Tibial artery (tissue), 4 donors: ENCODE data around the gene CARD6.

ENCODE experiments used
- DNase-seq, 2 donors: peaks; one replicate each; pipeline ENCODE4 v3.0.0-alpha.2; 2019
- H3K27ac ChIP-seq, 2 donors: fragments of 200-600 bp; sonication (generic) in 1 of 2; 1 replicate in 1 of 2; 2 replicates in 1 of 2; pipeline ENCODE4 v1.5.1; 2018 to 2019; ENCODE audit warnings: mild to moderate bottlenecking in 1 of 2
- H3K27me3 ChIP-seq, 2 donors: fragments of 200-600 bp; sonication (generic) in 1 of 2; one replicate each; pipeline versions ENCODE4 v1.5.1 to v1.6.0; 2016 to 2019
- H3K36me3 ChIP-seq, 3 donors: fragments of 200-600 bp; sonication (generic) in 2 of 3; one replicate each; pipeline ENCODE4 v1.5.1; 2016 to 2019; ENCODE audit warnings: mild to moderate bottlenecking in 2 of 3
- H3K4me1 ChIP-seq, 4 donors: fragments of 200-600 bp; sonication (generic) in 2 of 4; 1 replicate in 3 of 4; 2 replicates in 1 of 4; pipeline ENCODE4 v1.5.1; 2016 to 2019
- H3K4me3 ChIP-seq, 2 donors: fragments of 200-600 bp; sonication (generic) in 1 of 2; 1 replicate in 1 of 2; 2 replicates in 1 of 2; pipeline ENCODE4 v1.5.1; 2018 to 2019; ENCODE audit warnings: mild to moderate bottlenecking in 2 of 2
- H3K9me3 ChIP-seq, 3 donors: fragments of 200-600 bp; sonication (generic) in 1 of 3; one replicate each; pipeline ENCODE4 v1.5.1; 2016 to 2019
- intact Hi-C: fragments of 100-400 bp; cut with DNase I; formaldehyde crosslinking; loops from one replicate; pipeline ENCODE4 v1.15.0; 2023; ENCODE audit warnings: low total_unique reads
- TF ChIP-seq, protein P1 (sequence below), 2 experiments: fragments of 200-600 bp in 1 of 2; fragments of 450-650 bp in 1 of 2; IDR thresholded peaks; one replicate each; pipeline ENCODE4 v1.5.1; 2017 to 2019; ENCODE audit warnings: antibody characterized with exemption in 2 of 2, mild to moderate bottlenecking in 1 of 2, moderate library complexity in 1 of 2

CARD6 gene

DNA sequence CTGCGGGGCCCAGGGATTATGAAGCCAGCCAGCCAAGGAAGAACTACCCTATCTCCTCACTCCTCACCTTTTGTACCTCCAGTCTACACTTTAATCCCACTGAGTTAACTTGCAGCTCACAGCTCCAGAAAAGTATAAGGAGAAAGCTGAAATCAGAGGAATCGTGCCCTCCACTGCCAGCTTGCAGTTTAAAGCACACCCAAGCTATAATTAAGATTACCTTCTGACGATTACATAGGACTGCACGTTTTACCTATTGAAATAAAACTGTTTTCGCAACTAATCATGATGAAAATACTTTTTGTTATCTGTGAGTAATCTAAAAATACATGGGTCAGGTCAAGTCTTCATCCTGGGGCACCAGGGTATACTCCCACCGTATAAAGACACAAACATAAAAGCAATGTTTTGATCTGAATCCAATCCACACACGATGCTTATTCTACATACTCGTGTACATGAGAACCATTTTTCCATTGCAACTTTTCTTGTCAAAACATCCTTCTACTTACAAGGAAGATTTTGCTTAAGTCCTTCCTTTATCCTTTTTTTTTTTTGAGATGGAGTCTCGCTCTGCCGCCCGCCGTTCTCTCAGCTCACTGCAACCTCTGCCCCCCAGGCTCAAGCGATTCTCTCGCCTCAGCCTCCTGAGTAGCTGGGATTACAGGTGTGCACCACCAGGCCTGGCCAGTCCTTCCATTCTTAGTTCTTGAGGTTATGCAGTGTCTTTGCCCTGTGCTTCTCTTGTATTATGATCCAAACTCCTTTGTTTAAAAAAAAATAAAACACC is 13.8 kb upstream of the CARD6 start:
- no peak for DNase-seq
- no peaks in the 10 kb centered on the region for H3K27me3 ChIP-seq
- TF ChIP-seq, protein P1, sequence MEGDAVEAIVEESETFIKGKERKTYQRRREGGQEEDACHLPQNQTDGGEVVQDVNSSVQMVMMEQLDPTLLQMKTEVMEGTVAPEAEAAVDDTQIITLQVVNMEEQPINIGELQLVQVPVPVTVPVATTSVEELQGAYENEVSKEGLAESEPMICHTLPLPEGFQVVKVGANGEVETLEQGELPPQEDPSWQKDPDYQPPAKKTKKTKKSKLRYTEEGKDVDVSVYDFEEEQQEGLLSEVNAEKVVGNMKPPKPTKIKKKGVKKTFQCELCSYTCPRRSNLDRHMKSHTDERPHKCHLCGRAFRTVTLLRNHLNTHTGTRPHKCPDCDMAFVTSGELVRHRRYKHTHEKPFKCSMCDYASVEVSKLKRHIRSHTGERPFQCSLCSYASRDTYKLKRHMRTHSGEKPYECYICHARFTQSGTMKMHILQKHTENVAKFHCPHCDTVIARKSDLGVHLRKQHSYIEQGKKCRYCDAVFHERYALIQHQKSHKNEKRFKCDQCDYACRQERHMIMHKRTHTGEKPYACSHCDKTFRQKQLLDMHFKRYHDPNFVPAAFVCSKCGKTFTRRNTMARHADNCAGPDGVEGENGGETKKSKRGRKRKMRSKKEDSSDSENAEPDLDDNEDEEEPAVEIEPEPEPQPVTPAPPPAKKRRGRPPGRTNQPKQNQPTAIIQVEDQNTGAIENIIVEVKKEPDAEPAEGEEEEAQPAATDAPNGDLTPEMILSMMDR (IDR thresholded peaks at IDR 0.05), result no peak
- H3K27ac ChIP-seq, result no peak overlapping the region
- no peaks in the 10 kb centered on the region for H3K9me3 ChIP-seq
- intact Hi-C loops, result no loop called here
- H3K36me3 ChIP-seq, result peaks cover 59 to 67% (median 62%) of the 10 kb centered on the region in 3 donors
- no peaks in the 10 kb centered on the region for H3K4me1 ChIP-seq
- H3K4me3 ChIP-seq, result no peak overlapping the region

DNA sequence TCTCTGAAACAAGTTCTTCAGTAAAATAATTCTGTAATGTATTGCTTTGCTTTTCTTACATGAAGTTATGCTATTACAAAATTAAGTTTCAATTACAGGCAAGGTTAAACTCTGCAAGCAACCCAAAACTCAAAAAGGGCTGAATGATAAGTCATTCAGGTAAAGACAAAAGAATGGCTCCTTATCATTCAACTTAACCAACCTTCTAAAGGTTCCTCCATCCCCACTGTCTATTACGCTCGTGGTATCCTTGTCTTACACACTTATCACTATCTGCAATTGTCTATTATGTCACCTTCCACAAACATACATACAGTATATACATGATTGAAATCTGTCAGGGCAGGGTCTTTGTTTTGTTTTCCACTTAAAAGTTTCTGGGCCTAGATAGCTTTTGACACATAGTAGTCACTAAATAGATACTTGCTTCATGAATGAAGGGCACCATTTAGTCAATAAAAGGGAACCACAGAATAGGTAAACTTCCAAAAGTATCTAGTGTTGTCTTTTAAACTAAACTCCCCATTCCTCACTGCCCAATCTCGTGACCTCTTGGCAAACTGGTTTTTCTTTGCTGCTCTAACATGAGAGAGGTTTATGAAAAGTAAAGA is 13.0 kb upstream of the CARD6 start:
- Histone ChIP-seq H3K36me3 (peaks cover 64 to 74% (median 69%) of the 10 kb centered on the region in 3 donors), H3K27me3 (no peaks in the 10 kb centered on the region), H3K4me1 (peaks cover 0 to 4% (median 2%) of the 10 kb centered on the region in 4 donors), H3K4me3 (no peak overlapping the region), H3K9me3 (no peaks in the 10 kb centered on the region), H3K27ac (no peak overlapping the region)
- TF ChIP-seq, protein P1 (IDR thresholded peaks at IDR 0.05), result no peak
- no peak for DNase-seq
- intact Hi-C loops, result no loop called here

DNA sequence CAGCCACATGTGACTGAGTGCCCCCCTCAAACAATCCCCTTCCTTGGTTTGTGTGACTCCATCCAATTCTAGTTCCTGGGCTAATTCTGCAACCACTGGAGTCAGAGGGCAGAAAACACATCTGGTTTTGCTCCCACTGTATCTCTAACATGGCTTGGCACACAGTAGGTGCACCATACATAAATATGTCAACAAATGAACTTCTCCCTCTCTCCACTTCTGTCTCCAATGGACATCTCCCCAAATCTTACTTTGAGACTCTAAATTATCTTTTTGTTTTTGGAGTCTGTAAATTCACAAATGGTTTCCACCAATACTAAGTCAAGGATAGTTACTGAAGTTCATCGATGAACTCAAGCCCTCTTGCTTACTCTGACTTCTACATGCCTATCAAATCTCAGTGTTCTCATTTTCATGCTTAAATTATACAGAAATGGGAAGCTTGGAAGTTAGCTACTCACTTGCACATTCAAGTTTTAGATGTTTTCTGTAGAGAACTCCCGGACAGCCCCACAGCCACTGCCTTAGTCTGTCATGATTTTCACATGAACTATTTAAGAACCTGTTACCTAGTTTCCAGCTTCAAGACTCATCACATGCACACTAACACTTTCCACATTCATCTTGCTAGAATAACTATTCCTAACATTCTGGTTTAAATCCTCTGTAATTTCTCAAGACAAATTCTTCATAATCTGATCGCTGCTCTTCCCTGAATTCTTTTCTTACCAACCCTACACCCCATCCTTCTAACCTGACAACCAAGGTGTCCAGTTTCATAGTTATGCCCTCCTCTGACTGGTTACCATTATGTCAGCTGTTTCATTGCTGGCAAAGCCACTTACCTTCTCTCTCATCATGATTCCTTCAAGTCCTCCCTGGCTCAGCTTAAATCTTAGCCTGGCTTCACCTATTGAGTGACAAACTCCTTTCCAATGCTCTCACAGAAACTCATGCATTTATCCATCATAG is 12.2 kb upstream of the CARD6 start:
- Histone ChIP-seq H3K36me3 (peaks cover 70 to 82% (median 77%) of the 10 kb centered on the region in 3 donors), H3K27ac (no peak overlapping the region), H3K4me1 (peaks cover 0 to 12% (median 10%) of the 10 kb centered on the region in 4 donors), H3K27me3 (no peaks in the 10 kb centered on the region), H3K9me3 (no peaks in the 10 kb centered on the region), H3K4me3 (no peak overlapping the region)
- DNase-seq, result no peak
- intact Hi-C loops, result no loop called here
- TF ChIP-seq, protein P1 (IDR thresholded peaks at IDR 0.05), result no peak

DNA sequence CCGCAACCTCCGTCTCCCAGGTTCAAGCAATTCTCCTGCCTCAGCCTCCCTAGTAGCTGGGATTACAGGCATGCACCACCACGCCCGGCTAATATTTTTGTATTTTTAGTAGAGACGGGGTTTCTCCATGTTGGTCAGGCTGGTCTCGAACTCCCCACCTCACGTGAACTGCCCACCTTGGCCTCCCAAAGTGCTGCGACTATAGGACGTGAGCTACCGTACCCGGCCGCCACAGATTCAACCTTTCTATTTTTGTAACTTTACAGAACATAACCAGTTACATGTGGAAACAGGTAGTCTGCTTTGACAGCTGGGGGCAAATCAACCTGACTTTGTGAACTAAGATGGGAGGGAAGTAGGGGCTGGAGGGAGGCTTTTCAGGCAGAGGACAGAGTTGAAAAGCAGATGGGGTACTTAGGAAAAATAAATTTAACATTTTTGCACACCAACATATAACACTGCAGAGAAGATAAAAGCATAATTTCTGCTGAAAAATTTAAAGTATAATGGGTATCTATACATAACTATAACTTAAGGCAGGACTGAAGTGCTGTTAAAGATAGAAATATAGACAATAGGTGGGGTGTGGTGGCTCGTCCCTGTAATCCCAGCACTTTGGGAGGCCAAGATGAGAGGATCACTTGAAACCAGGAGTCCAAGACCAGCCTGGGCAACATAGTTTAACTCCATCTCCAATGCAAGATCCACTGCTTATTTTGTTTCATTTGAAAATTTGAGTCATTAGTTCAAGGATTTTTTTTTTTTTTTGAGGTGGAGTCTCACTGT is 11.2 kb upstream of the CARD6 start:
- H3K36me3 ChIP-seq, result peaks cover 70 to 84% (median 77%) of the 10 kb centered on the region in 3 donors
- H3K4me3 ChIP-seq, result no peak overlapping the region
- no peaks in the 10 kb centered on the region for H3K9me3 ChIP-seq
- no peaks in the 10 kb centered on the region for H3K27me3 ChIP-seq
- TF ChIP-seq, protein P1 (IDR thresholded peaks at IDR 0.05), result no peak
- DNase-seq, result no peak
- intact Hi-C loops, result loop anchor here (10.0 kb wide), 1 partner anchor 75 kb away; the partner anchor contains the start of gene TTC33
- H3K4me1 ChIP-seq, result peaks cover 0 to 17% (median 14%) of the 10 kb centered on the region in 4 donors
- H3K27ac ChIP-seq, result no peak overlapping the region
